H9 (cell line): Measurements from ENCODE around the gene FRK. TPM values are rescaled to one million over a fixed set of nuclear protein-coding genes. Genes with fewer than 3 reads are reported as not detected.

Experiments used
- DNase-seq: peaks from one replicate; pipeline ENCODE4 v3.0.0-alpha.2; 2017
- H2AFZ ChIP-seq: one replicate; pipeline ENCODE4 v1.6.1; 2013; ENCODE audit warnings: mild to moderate bottlenecking, low read length, control low read depth, moderate library complexity
- H2AK5ac ChIP-seq: 2 replicates; pipeline ENCODE4 v1.6.1; 2013; ENCODE audit warnings: low read length, control low read depth, mixed read lengths; ENCODE audit not compliant: insufficient read length
- H2BK120ac ChIP-seq: one replicate; pipeline ENCODE4 v1.6.1; 2013; ENCODE audit warnings: low read depth, mild to moderate bottlenecking, low read length, control low read depth, inconsistent platforms; ENCODE audit not compliant: poor library complexity, severe bottlenecking
- H2BK12ac ChIP-seq: 2 replicates; pipeline ENCODE4 v1.6.1; 2013; ENCODE audit warnings: low read length, control low read depth, mixed read lengths, low read depth; ENCODE audit not compliant: insufficient read length
- H2BK15ac ChIP-seq: 2 replicates; pipeline ENCODE4 v1.6.1; 2013; ENCODE audit warnings: low read depth, low read length, control low read depth
- H2BK20ac ChIP-seq: one replicate; pipeline ENCODE4 v1.6.1; 2013; ENCODE audit warnings: low read depth, mild to moderate bottlenecking, low read length, control low read depth, inconsistent platforms; ENCODE audit not compliant: poor library complexity, severe bottlenecking
- H2BK5ac ChIP-seq: 2 replicates; pipeline ENCODE4 v1.6.1; 2013; ENCODE audit warnings: low read length, control low read depth, mixed read lengths; ENCODE audit not compliant: insufficient read length
- H3K14ac ChIP-seq: 2 replicates; pipeline ENCODE4 v1.6.1; 2013; ENCODE audit warnings: low read length, control low read depth; ENCODE audit not compliant: insufficient read depth
- H3K18ac ChIP-seq: 2 replicates; pipeline ENCODE4 v1.6.1; 2013; ENCODE audit warnings: low read depth, mild to moderate bottlenecking, mixed read lengths, low read length, control low read depth; ENCODE audit not compliant: insufficient read length
- H3K23ac ChIP-seq: 2 replicates; pipeline ENCODE4 v1.6.1; 2013; ENCODE audit warnings: low read length, control low read depth, mixed read lengths, low read depth; ENCODE audit not compliant: insufficient read length
- H3K23me2 ChIP-seq: 2 replicates; pipeline ENCODE4 v1.6.1; 2013; ENCODE audit warnings: low read depth, mild to moderate bottlenecking, mixed read lengths, low read length, control low read depth; ENCODE audit not compliant: insufficient read length, poor library complexity, severe bottlenecking
- H3K27ac ChIP-seq: 2 replicates; pipeline ENCODE4 v1.5.1; 2013; ENCODE audit warnings: low read length, control low read depth, mixed read lengths, low read depth; ENCODE audit not compliant: insufficient read length
- H3K27me3 ChIP-seq: 2 replicates; pipeline ENCODE4 v1.6.1; 2013; ENCODE audit warnings: low read length, control low read depth, inconsistent platforms; ENCODE audit not compliant: insufficient read depth
- H3K4ac ChIP-seq: 2 replicates; pipeline ENCODE4 v1.6.1; 2013; ENCODE audit warnings: low read depth, mild to moderate bottlenecking, control low read depth, inconsistent platforms, low read length, moderate library complexity
- H3K4me1 ChIP-seq: 2 replicates; pipeline ENCODE4 v1.6.1; 2013; ENCODE audit warnings: low read length, control low read depth, inconsistent platforms; ENCODE audit not compliant: insufficient read depth
- H3K4me2 ChIP-seq: 2 replicates; pipeline ENCODE4 v1.6.1; 2013; ENCODE audit warnings: low read length, control low read depth, mixed read lengths; ENCODE audit not compliant: insufficient read length, insufficient read depth
- H3K56ac ChIP-seq: 2 replicates; pipeline ENCODE4 v1.6.1; 2013; ENCODE audit warnings: low read depth, mild to moderate bottlenecking, mixed read lengths, low read length, control low read depth; ENCODE audit not compliant: insufficient read length
- H3K79me1 ChIP-seq: 2 replicates; pipeline ENCODE4 v1.6.1; 2013; ENCODE audit warnings: low read depth, mild to moderate bottlenecking, moderate library complexity, low read length, control low read depth, inconsistent platforms; ENCODE audit not compliant: insufficient read depth, poor library complexity, severe bottlenecking
- H3K79me2 ChIP-seq: 2 replicates; pipeline ENCODE4 v1.6.1; 2013; ENCODE audit warnings: low read length, control low read depth, inconsistent platforms; ENCODE audit not compliant: insufficient read depth
- H3K9ac ChIP-seq: 2 replicates; pipeline ENCODE4 v1.6.1; 2013; ENCODE audit warnings: low read length, control low read depth, mixed read lengths; ENCODE audit not compliant: insufficient read length; ENCODE audit errors: extremely low read depth
- H3K9me3 ChIP-seq: one replicate; pipeline ENCODE4 v1.6.1; 2013; ENCODE audit warnings: low read depth, low read length, inconsistent platforms; ENCODE audit not compliant: control insufficient read depth
- H3T11ph ChIP-seq: one replicate; pipeline ENCODE4 v1.6.1; 2013; ENCODE audit warnings: mild to moderate bottlenecking, low read length, control low read depth, inconsistent platforms
- H4K20me1 ChIP-seq: one replicate; pipeline ENCODE4 v1.6.1; 2013; ENCODE audit not compliant: control insufficient read depth, insufficient read length, insufficient read depth
- H4K5ac ChIP-seq: 2 replicates; pipeline ENCODE4 v1.6.1; 2013; ENCODE audit warnings: low read depth, mild to moderate bottlenecking, mixed read lengths, low read length, control low read depth; ENCODE audit not compliant: insufficient read length
- H4K8ac ChIP-seq: replicated peaks from 2 replicates; pipeline ENCODE4 v1.6.1; 2013; ENCODE audit warnings: low read length, control low read depth, mixed read lengths, low read depth; ENCODE audit not compliant: insufficient read length
- H4K91ac ChIP-seq: 2 replicates; pipeline ENCODE4 v1.6.1; 2013; ENCODE audit warnings: low read depth, mild to moderate bottlenecking, moderate library complexity, mixed read lengths, low read length, control low read depth; ENCODE audit not compliant: insufficient read length
- H3K27ac Mint-ChIP-seq, 3 experiments: 2 replicates in 2 of 3; 3 replicates in 1 of 3; pipeline ENCODE4 v1.8.0; 2020 to 2021; ENCODE audit warnings: mixed read lengths in 3 of 3, mild to moderate bottlenecking in 1 of 3, moderate library complexity in 1 of 3
- H3K27me3 Mint-ChIP-seq: 2 replicates; pipeline ENCODE4 v1.8.0; 2021; ENCODE audit warnings: low read depth, mild to moderate bottlenecking, moderate library complexity, mixed read lengths
- H3K36me3 Mint-ChIP-seq, 3 experiments: 2 replicates in 2 of 3; 3 replicates in 1 of 3; pipeline ENCODE4 v1.8.0; 2020 to 2021; ENCODE audit warnings: low read depth in 3 of 3, mixed read lengths in 3 of 3; ENCODE audit not compliant: insufficient read depth in 1 of 3
- H3K4me1 Mint-ChIP-seq, 2 experiments: 2 replicates each; pipeline ENCODE4 v1.8.0; 2020; ENCODE audit warnings: mixed read lengths in 2 of 2
- H3K4me3 Mint-ChIP-seq, 2 experiments: 2 replicates in 1 of 2; 3 replicates in 1 of 2; pipeline ENCODE4 v1.8.0; 2020 to 2021; ENCODE audit warnings: mild to moderate bottlenecking in 2 of 2, mixed read lengths in 2 of 2, moderate library complexity in 1 of 2
- H3K9me3 Mint-ChIP-seq, 2 experiments: 2 replicates in 1 of 2; 3 replicates in 1 of 2; pipeline ENCODE4 v1.8.0; 2020; ENCODE audit warnings: mild to moderate bottlenecking in 2 of 2, mixed read lengths in 2 of 2, moderate library complexity in 1 of 2
- whole genome bisulfite sequencing: extraction: QIAGEN DNeasy Blood & Tissue Kit; methylation state at CpG from one replicate; pipeline ENCODE4 v1.1.7; 2013; ENCODE audit warnings: missing lambda C conversion rate, low lambda C conversion rate, mixed read lengths; ENCODE audit not compliant: insufficient read length; ENCODE audit errors: extremely low coverage; 5-methylcytosine and 5-hydroxymethylcytosine counted together
- total RNA-seq: library from RNA; stranded (reverse); gene quantifications from 2 replicates; pipeline ENCODE4 v1.2.1, GENCODE V29; 2021
- TF ChIP-seq, protein P1 (sequence below): fragments of 200-600 bp; sonication (generic); conservative IDR thresholded peaks from 3 replicates; pipeline ENCODE4 v1.8.0; 2021; ENCODE audit warnings: antibody characterized with exemption, mild to moderate bottlenecking

The FRK gene
- total RNA-seq, 1 experiment from 2014 or later, result 0.15 TPM

GRCh38 chr6:115899730-115900282, 160.9 kb downstream of the FRK start:
- TF ChIP-seq, protein P1, sequence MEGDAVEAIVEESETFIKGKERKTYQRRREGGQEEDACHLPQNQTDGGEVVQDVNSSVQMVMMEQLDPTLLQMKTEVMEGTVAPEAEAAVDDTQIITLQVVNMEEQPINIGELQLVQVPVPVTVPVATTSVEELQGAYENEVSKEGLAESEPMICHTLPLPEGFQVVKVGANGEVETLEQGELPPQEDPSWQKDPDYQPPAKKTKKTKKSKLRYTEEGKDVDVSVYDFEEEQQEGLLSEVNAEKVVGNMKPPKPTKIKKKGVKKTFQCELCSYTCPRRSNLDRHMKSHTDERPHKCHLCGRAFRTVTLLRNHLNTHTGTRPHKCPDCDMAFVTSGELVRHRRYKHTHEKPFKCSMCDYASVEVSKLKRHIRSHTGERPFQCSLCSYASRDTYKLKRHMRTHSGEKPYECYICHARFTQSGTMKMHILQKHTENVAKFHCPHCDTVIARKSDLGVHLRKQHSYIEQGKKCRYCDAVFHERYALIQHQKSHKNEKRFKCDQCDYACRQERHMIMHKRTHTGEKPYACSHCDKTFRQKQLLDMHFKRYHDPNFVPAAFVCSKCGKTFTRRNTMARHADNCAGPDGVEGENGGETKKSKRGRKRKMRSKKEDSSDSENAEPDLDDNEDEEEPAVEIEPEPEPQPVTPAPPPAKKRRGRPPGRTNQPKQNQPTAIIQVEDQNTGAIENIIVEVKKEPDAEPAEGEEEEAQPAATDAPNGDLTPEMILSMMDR, result no peak
- Histone ChIP-seq H3K27ac (no peak overlapping the region), H2BK12ac (no peak overlapping the region), H4K8ac (no peak overlapping the region), H3K14ac (no peak overlapping the region), H4K91ac (no peak overlapping the region), H2BK20ac (no peak overlapping the region), H3K56ac (no peak overlapping the region), H3K9me3 (no peaks in the 10 kb centered on the region), H3K79me1 (no peaks in the 10 kb centered on the region), H2BK5ac (no peak overlapping the region), H4K20me1 (no peaks in the 10 kb centered on the region), H3K4me2 (no peak overlapping the region), H2BK15ac (no peak overlapping the region), H3K18ac (no peak overlapping the region), H2AK5ac (no peak overlapping the region), H3K9ac (no peak overlapping the region), H4K5ac (no peak overlapping the region), H2AFZ (no peak overlapping the region), H3K79me2 (no peaks in the 10 kb centered on the region), H3T11ph (no peak overlapping the region), H3K23me2 (no peaks in the 10 kb centered on the region), H3K4ac (no peak overlapping the region), H3K27me3 (no peaks in the 10 kb centered on the region), H2BK120ac (no peak overlapping the region), H3K23ac (no peak overlapping the region), H3K4me1 (no peaks in the 10 kb centered on the region)
- no peak overlapping the region for H3K4me3 Mint-ChIP-seq
- no peaks in the 10 kb centered on the region; a peak in 1 of 4 replicates for H3K4me1 Mint-ChIP-seq
- H3K9me3 Mint-ChIP-seq, result no peaks in the 10 kb centered on the region
- DNase-seq, result no peak
- H3K36me3 Mint-ChIP-seq, result no peaks in the 10 kb centered on the region
- no CpG with 5 or more reads among the region's 4 CpGs for WGBS
- H3K27me3 Mint-ChIP-seq, result no peaks in the 10 kb centered on the region
- no peak overlapping the region for H3K27ac Mint-ChIP-seq
